GM18517 (cell line): ENCODE measurements around the gene FIGNL1.

Experiments used
- ATAC-seq: cut with Tn5 transposase; IDR thresholded peaks from one replicate; pipeline ENCODE4 v1.9.1; 2021; ENCODE audit warnings: mild to moderate bottlenecking, moderate library complexity; ENCODE audit not compliant: unreplicated experiment

Gene FIGNL1

GRCh38 chr7:50399206-50399605 lies 50.9 kb downstream of the FIGNL1 start:
- no peak for ATAC-seq

GRCh38 chr7:50397971-50398324 lies 52.2 kb downstream of the FIGNL1 start:
- ATAC-seq, result no peak

- ATAC-seq, result peak; percentile 70
These were observed 52.7 kb downstream of the FIGNL1 start for GRCh38 chr7:50397320-50397970.

DNA sequence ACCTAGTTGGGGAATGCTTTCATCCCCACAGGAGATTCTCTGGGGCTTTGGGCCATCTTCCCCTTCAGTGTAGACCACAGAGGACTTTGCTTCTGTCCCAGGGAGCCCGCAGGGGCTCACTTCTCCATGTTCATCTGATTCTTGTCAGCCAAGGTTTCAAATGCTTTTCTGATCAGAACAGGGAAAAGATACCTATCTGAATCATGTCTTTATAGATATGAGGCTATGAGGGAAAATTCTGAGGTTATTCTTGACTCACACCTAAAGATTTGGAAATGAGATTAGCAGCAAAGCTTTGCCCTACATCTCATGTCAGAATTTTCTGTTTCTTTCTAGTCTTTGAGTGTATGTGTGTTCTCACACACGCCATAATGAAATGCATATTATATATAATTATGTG lies 53.3 kb downstream of the FIGNL1 start:
- peak; percentile 17 for ATAC-seq

DNA sequence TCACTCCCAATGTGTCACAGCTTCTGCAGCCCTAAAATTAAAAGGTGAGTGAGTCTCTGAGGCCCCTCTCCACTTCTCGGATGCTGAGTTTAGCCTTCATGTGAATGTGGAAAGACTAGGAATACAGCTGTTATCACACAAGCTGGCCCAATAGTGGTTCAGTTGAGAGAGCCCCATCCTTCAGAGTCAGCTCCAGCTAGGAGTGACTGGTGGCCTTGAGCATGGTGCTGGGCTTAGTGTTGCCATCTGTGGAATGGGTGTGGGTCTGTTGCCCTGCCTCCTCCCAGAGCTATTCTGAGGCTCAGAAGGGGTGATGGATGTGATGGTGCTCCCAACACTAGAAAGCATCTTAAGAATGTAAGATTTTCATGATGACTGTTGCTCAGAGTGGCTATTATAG lies 55.8 kb downstream of the FIGNL1 start:
- no peak for ATAC-seq
